ENCODE results near the gene TIPIN. TPM values are rescaled to one million over a fixed set of nuclear protein-coding genes. Genes with fewer than 3 reads are reported as not detected.

Gene TIPIN
- total RNA-seq, result 10 to 100 TPM; 20.7 to 36.8 TPM
- polyA plus RNA-seq (ENCODE audit: insufficient read depth, low read depth, low replicate concordance), result 31.7 TPM
- long read RNA-seq, donor 1, partial matches to known transcripts, result 0 of 3 reads
- long read RNA-seq, donor 1, other reads (novel, unspliced or antisense), result 0 of 3 reads
- long read RNA-seq, donor 2, partial matches to known transcripts, result 0 of 1 reads
- long read RNA-seq, donor 2, other reads (novel, unspliced or antisense), result 0 of 1 reads

- H3K4me3 ChIP-seq, result peak within 1 kb of the TSS; percentile 59 to 72
- WGBS, 2 donors, result 5% methylated on average over 37 to 51 of the region's 51 CpGs
- no peaks in the 10 kb centered on the region for H3K4me1 ChIP-seq
- peak within 1 kb of the TSS; percentile 52 to 68 for H3K27ac ChIP-seq
- peak; percentile 97 for DNase-seq
- intact Hi-C loops (cut with DNase I; ENCODE audit: low total_unique reads), result no loop called here
- no peaks in the 10 kb centered on the region for H3K27me3 ChIP-seq
- H3K9me3 ChIP-seq, result no peaks in the 10 kb centered on the region
- no peaks in the 10 kb centered on the region for H3K36me3 ChIP-seq (ENCODE audit: low read depth, missing control alignments)
- TF ChIP-seq POLR2A (IDR thresholded peaks at IDR 0.05), result no peak
- TF ChIP-seq, protein P1, sequence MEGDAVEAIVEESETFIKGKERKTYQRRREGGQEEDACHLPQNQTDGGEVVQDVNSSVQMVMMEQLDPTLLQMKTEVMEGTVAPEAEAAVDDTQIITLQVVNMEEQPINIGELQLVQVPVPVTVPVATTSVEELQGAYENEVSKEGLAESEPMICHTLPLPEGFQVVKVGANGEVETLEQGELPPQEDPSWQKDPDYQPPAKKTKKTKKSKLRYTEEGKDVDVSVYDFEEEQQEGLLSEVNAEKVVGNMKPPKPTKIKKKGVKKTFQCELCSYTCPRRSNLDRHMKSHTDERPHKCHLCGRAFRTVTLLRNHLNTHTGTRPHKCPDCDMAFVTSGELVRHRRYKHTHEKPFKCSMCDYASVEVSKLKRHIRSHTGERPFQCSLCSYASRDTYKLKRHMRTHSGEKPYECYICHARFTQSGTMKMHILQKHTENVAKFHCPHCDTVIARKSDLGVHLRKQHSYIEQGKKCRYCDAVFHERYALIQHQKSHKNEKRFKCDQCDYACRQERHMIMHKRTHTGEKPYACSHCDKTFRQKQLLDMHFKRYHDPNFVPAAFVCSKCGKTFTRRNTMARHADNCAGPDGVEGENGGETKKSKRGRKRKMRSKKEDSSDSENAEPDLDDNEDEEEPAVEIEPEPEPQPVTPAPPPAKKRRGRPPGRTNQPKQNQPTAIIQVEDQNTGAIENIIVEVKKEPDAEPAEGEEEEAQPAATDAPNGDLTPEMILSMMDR (IDR thresholded peaks at IDR 0.05), result no peak
Measured at GRCh38 chr15:66356359-66357236, at the start of gene TIPIN. Gene TIPIN (minus strand): TSS chr15:66356685. CDS start chr15:66352947, 3,738 bp downstream.

- WGBS, 2 donors, result 72 to 85% methylated on average over 3 of the region's 3 CpGs
- DNase-seq, result no peak
- intact Hi-C loops (cut with DNase I; ENCODE audit: low total_unique reads), result no loop called here
Measured at GRCh38 chr15:66405615-66406014, 49.1 kb upstream of the TIPIN start.

GRCh38 chr15:66405007-66405406 is 48.5 kb upstream of the TIPIN start:
- no peak for DNase-seq
- H3K36me3 ChIP-seq (ENCODE audit: low read depth, missing control alignments), result no peaks in the 10 kb centered on the region
- H3K27me3 ChIP-seq, result no peaks in the 10 kb centered on the region
- peaks cover 11% of the 10 kb centered on the region for H3K4me1 ChIP-seq
- H3K4me3 ChIP-seq, result no peak overlapping the region
- 86 to 92% methylated on average over 2 of the region's 2 CpGs for WGBS, 2 donors
- H3K9me3 ChIP-seq, result no peaks in the 10 kb centered on the region
- no peak overlapping the region for H3K27ac ChIP-seq
- intact Hi-C loops (cut with DNase I; ENCODE audit: low total_unique reads), result no loop called here
- TF ChIP-seq POLR2A (IDR thresholded peaks at IDR 0.05), result no peak
- TF ChIP-seq, protein P1 (IDR thresholded peaks at IDR 0.05), result no peak

More at GRCh38 chr15:66405615-66406014, 49.1 kb upstream of the TIPIN start:
- H3K9me3 ChIP-seq, result no peaks in the 10 kb centered on the region
- H3K4me1 ChIP-seq, result peaks cover 15% of the 10 kb centered on the region
- no peak overlapping the region for H3K27ac ChIP-seq
- no peaks in the 10 kb centered on the region for H3K36me3 ChIP-seq (ENCODE audit: low read depth, missing control alignments)
- no peaks in the 10 kb centered on the region for H3K27me3 ChIP-seq
- TF ChIP-seq, protein P1 (IDR thresholded peaks at IDR 0.05), result no peak
- TF ChIP-seq POLR2A (IDR thresholded peaks at IDR 0.05), result no peak
- H3K4me3 ChIP-seq, result no peak overlapping the region

DNA sequence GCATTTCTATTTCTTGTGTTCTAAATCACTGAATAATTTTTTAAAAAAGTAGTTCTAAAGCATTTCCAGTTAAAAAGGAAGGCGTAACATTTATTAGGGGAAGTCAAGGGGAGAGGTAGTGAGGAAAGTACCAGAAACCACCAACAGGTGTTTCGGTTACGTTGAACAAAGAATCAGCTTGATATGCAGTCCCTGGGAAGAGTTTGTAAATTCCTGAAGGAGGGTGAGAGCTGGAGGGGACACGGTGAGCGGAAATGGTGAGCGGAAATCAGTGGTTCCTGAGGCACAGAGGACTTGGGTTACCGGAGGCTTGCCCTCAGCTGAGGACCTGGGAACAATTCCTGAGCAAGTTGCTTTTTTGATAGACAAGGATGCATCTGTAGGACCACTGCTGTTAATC is 48.0 kb upstream of the TIPIN start:
- 84 to 89% methylated on average over 7 of the region's 7 CpGs for WGBS, 2 donors
- Histone ChIP-seq H3K4me1 (peaks cover 7% of the 10 kb centered on the region), H3K9me3 (no peaks in the 10 kb centered on the region), H3K4me3 (no peak overlapping the region), H3K27me3 (no peaks in the 10 kb centered on the region), H3K36me3 (ENCODE audit: low read depth, missing control alignments) (no peaks in the 10 kb centered on the region), H3K27ac (no peak overlapping the region)
- intact Hi-C loops (cut with DNase I; ENCODE audit: low total_unique reads), result no loop called here
- TF ChIP-seq, protein P1 (IDR thresholded peaks at IDR 0.05), result peak in 1 of 3 experiments; percentile 1
- no peak for TF ChIP-seq POLR2A (IDR thresholded peaks at IDR 0.05)
- DNase-seq, result no peak
